Vagina (tissue), 2 donors: ENCODE measurements around the gene CEBPA. TPM values are rescaled to one million over a fixed set of nuclear protein-coding genes. Genes with fewer than 3 reads are reported as not detected.

Experiments used
- DNase-seq, 2 donors: peaks; one replicate each; pipeline ENCODE4 v3.0.0-alpha.2; 2017; ENCODE audit errors: extremely low spot score in 2 of 2
- H3K27ac ChIP-seq: fragments of 200-600 bp; sonication (generic); one replicate; pipeline ENCODE4 v1.5.1; 2019
- H3K27me3 ChIP-seq: fragments of 200-600 bp; sonication (generic); one replicate; pipeline ENCODE4 v1.5.1; 2019
- H3K36me3 ChIP-seq, 2 donors: fragments of 200-600 bp; sonication (generic); one replicate each; pipeline ENCODE4 v1.5.1; 2017 to 2019
- H3K4me1 ChIP-seq: fragments of 200-600 bp; sonication (generic); one replicate; pipeline ENCODE4 v1.5.1; 2019
- H3K4me3 ChIP-seq, 2 donors: fragments of 200-600 bp; sonication (generic); 1 replicate in 1 of 2; 2 replicates in 1 of 2; pipeline ENCODE4 v1.5.1; 2016 to 2019
- H3K9me3 ChIP-seq: fragments of 200-600 bp; sonication (generic); one replicate; pipeline ENCODE4 v1.5.1; 2019
- CTCF ChIP-seq, 3 experiments: fragments of 450-650 bp in 2 of 3; fragments of 200-600 bp in 1 of 3; sonication (generic) in 1 of 3; IDR thresholded peaks; one replicate each; pipeline ENCODE4 v1.5.1; 2017 to 2019; ENCODE audit warnings: antibody characterized with exemption in 3 of 3, mild to moderate bottlenecking in 2 of 3, moderate library complexity in 2 of 3
- POLR2A ChIP-seq, 2 donors: fragments of 450-650 bp; IDR thresholded peaks; one replicate each; pipeline ENCODE4 v1.6.1; 2017; ENCODE audit warnings: antibody characterized with exemption in 2 of 2, mild to moderate bottlenecking in 2 of 2, moderate library complexity in 2 of 2
- POLR2AphosphoS5 ChIP-seq, 2 donors: sonication (generic); formaldehyde crosslinking; IDR thresholded peaks; one replicate each; pipeline ENCODE4 v1.9.0; 2017; ENCODE audit warnings: antibody characterized with exemption in 2 of 2, mild to moderate bottlenecking in 2 of 2, low read depth in 1 of 2; ENCODE audit not compliant: insufficient read depth in 1 of 2
- intact Hi-C: fragments of 100-400 bp; cut with DNase I; formaldehyde crosslinking; loops from one replicate; pipeline ENCODE4 v1.15.1; 2023
- total RNA-seq: library from RNA; depleted of rRNA; stranded (reverse); fragments of >200 nt; gene quantifications from one replicate; pipeline ENCODE4 v1.2.3, GENCODE V29; 2016

The CEBPA gene
- total RNA-seq, 1 donor from 2014 or later = 38.3 TPM

- no peaks in the 10 kb centered on the region for H3K27me3 ChIP-seq
- H3K9me3 ChIP-seq = no peaks in the 10 kb centered on the region
- no peak for TF ChIP-seq CTCF (IDR thresholded peaks at IDR 0.05)
- no peak for TF ChIP-seq POLR2AphosphoS5 (IDR thresholded peaks at IDR 0.05; ENCODE audit: insufficient read depth in 1 of 2, low read depth in 1 of 2)
- no peak for TF ChIP-seq POLR2A (IDR thresholded peaks at IDR 0.05)
- H3K4me3 ChIP-seq = no peak overlapping the region
- H3K27ac ChIP-seq = no peak overlapping the region
- DNase-seq = no peak
- peaks cover 24% of the 10 kb centered on the region for H3K4me1 ChIP-seq
- intact Hi-C loops = no loop called here
- H3K36me3 ChIP-seq = no peaks in the 10 kb centered on the region
These were observed 26.3 kb downstream of the CEBPA start for GRCh38 chr19:33275933-33276619.

DNA sequence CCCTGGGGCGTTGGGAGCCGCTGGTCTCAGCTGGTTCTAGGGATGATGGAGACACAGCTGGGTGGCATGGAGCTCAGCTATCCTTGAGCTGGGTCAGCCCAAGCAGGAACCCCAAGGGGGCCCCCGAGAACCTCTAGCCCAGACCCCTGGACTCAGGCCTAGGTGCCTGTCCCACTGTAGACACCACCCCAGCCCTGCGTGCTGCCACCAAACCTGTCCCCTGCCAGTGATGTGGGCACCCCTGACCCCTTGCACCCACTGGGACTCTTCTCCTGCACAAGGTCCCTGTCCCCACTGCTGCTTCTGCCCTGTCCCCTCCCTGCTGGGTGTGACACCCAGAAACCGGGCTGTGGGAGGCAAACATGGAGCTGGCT lies 26.8 kb downstream of the CEBPA start:
- Histone ChIP-seq H3K4me1 (peaks cover 19% of the 10 kb centered on the region), H3K27me3 (no peaks in the 10 kb centered on the region), H3K27ac (no peak overlapping the region), H3K9me3 (no peaks in the 10 kb centered on the region), H3K4me3 (no peak overlapping the region), H3K36me3 (no peaks in the 10 kb centered on the region)
- no peak for DNase-seq
- intact Hi-C loops = no loop called here
- no peak for TF ChIP-seq CTCF (IDR thresholded peaks at IDR 0.05)

- DNase-seq = no peak
- Histone ChIP-seq H3K9me3 (no peaks in the 10 kb centered on the region), H3K4me3 (no peak overlapping the region), H3K27ac (peak overlapping the region; percentile 30), H3K36me3 (no peaks in the 10 kb centered on the region), H3K27me3 (no peaks in the 10 kb centered on the region), H3K4me1 (peaks cover 19% of the 10 kb centered on the region)
- intact Hi-C loops = no loop called here
- TF ChIP-seq POLR2A (IDR thresholded peaks at IDR 0.05) = no peak
- TF ChIP-seq POLR2AphosphoS5 (IDR thresholded peaks at IDR 0.05; ENCODE audit: insufficient read depth in 1 of 2, low read depth in 1 of 2) = no peak
- no peak for TF ChIP-seq CTCF (IDR thresholded peaks at IDR 0.05)
These were observed 27.4 kb downstream of the CEBPA start for GRCh38 chr19:33274663-33275558.

- Histone ChIP-seq H3K9me3 (no peaks in the 10 kb centered on the region), H3K4me1 (peaks cover 19% of the 10 kb centered on the region), H3K4me3 (no peak overlapping the region), H3K27ac (peak overlapping the region; percentile 30), H3K27me3 (no peaks in the 10 kb centered on the region), H3K36me3 (no peaks in the 10 kb centered on the region)
- intact Hi-C loops = no loop called here
- TF ChIP-seq POLR2A (IDR thresholded peaks at IDR 0.05) (no peak), CTCF (IDR thresholded peaks at IDR 0.05) (no peak), POLR2AphosphoS5 (IDR thresholded peaks at IDR 0.05; ENCODE audit: insufficient read depth in 1 of 2, low read depth in 1 of 2) (no peak)
- DNase-seq = no peak
These were observed 28.3 kb downstream of the CEBPA start for GRCh38 chr19:33273881-33274662.
